ENCODE data around the gene SHROOM3. TPM values are rescaled to one million over a fixed set of nuclear protein-coding genes. Genes with fewer than 3 reads are reported as not detected.
A peak's percentile ranks its signal among the peaks of the same experiment; 100 is the strongest.

SHROOM3 gene
- total and polyA plus RNA-seq, 2 donors (not counting 3 experiments of a cell fraction or from before 2014, with no cell fraction given): 2.7 to 6.7 TPM

DNA sequence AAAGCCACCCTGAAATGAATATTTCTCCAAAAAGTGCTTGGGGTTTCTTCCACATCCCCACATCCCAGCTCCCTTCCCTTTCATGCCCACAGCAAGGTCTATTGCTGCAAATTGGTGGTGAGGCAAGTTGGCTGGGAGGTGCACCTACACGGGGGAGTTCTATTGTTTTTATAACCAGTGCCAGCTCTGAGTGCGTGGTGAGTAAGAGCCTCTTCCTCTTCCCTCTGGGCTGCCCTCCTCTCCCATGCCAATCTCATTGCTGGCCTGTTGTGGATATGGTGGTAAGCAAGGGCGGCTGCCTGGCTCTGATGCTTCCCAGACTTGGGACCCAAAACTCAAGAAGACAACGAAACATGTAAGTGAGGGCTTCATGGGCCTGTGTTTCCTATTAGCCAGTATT is 204.3 kb downstream of the SHROOM3 start:
- Histone ChIP-seq H3K9me3 (replicated peaks; ENCODE audit: control insufficient read depth, insufficient read depth, low read length) (no peaks in the 10 kb centered on the region), H3K9ac (replicated peaks; ENCODE audit: extremely low read depth, insufficient read depth, low read length) (peak overlapping the region; percentile 49), H4K20me1 (replicated peaks; ENCODE audit: control insufficient read depth, extremely low read depth, insufficient read depth, low read length) (no peaks in the 10 kb centered on the region), H3K4me3 (replicated peaks in 1 of 3; ENCODE audit: insufficient read depth in 1 of 3, low read depth in 1 of 3, low read length in 3 of 3) (peak overlapping the region in 2 of 3 experiments; percentile 64 to 74), H3K79me2 (ENCODE audit: control insufficient read depth, insufficient read depth, low read length) (peaks cover 27% of the 10 kb centered on the region), H3K4me1 (ENCODE audit: control insufficient read depth, extremely low read depth, insufficient read depth, low read length) (peaks cover 46% of the 10 kb centered on the region), H2AFZ (ENCODE audit: low read depth, low read length) (peak overlapping the region; percentile 85), H3K4me2 (ENCODE audit: insufficient read depth, low read length) (peak overlapping the region; percentile 62), H3K9me1 (replicated peaks; ENCODE audit: control insufficient read depth, extremely low read depth, insufficient read depth, low read length) (no peaks in the 10 kb centered on the region), H3K27ac (ENCODE audit: insufficient read depth, low read depth, low read length) (peak overlapping the region; percentile 67), H3K27me3 (ENCODE audit: control insufficient read depth in 2 of 2, insufficient read depth in 2 of 2, low read length in 2 of 2) (no peaks in the 10 kb centered on the region), H3K36me3 (ENCODE audit: control insufficient read depth in 2 of 2, extremely low read depth in 1 of 2, insufficient read depth in 2 of 2, low read length in 2 of 2) (no peaks in the 10 kb centered on the region)
- no TSS peak for BruUV-seq (replicated peaks)
- intact Hi-C loops (cut with micrococcal nuclease): loop anchor here (2.0 to 5.0 kb wide), 2 partner anchors 66 to 92 kb away; no protein-coding TSS in a partner anchor
- TF ChIP-seq FOS (IDR thresholded peaks at IDR 0.05; ENCODE audit: borderline replicate concordance, insufficient read depth, low read length) (peak; percentile 73), POLR2AphosphoS5 (IDR thresholded peaks at IDR 0.05; ENCODE audit: insufficient read depth, low read depth, low read length) (peak; percentile 35), POLR2A (IDR thresholded peaks at IDR 0.05; ENCODE audit: low read depth, low read length) (no peak)
- POLR2A ChIA-PET: no interaction called here
- DNase-seq (ENCODE audit: low read depth, low spot score) (peak; percentile 56), FAIRE-seq (peak; percentile 78)
- dilution Hi-C loops (cut with MboI; ENCODE audit: extremely low pct_ligation_motif_present, low sequenced_read_pairs): no loop called here
- CTCF ChIA-PET: interaction anchor here (1.0 to 1.4 kb wide), 5 partner anchors 9 to 38 kb away, joined by 3 to 8 read pairs (median 3); no protein-coding TSS in a partner anchor

DNA sequence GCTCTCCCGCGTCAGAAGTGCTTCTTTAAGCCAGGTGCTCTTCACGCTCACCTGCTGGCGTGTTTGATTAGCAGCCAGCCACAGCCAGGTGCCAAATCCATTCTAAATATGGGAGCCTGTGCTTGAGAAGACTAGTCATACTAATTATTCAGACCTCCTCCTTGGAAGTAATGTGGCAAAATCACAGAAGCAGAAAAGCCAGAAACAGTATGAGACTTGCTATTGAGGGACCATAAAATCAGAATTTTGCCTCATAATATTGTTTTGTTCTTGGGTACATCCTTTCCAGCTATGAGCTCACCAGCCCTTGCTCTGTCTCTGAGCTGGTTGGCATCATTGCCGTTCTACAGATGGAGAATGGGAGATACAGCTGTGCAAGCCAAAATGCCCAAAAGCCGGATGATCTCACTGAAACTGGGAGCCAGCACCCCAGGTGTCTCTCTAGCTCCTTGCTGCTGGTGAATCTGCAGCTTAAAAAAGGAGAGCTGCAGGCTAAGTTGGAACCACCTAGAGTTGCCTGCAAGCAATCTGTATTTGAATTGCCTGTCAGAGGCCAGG is 205.4 kb downstream of the SHROOM3 start:
- Histone ChIP-seq H2AFZ (ENCODE audit: low read depth, low read length) (no peak overlapping the region), H3K4me1 (ENCODE audit: control insufficient read depth, extremely low read depth, insufficient read depth, low read length) (peaks cover 38% of the 10 kb centered on the region), H3K9me1 (replicated peaks; ENCODE audit: control insufficient read depth, extremely low read depth, insufficient read depth, low read length) (no peaks in the 10 kb centered on the region), H3K79me2 (ENCODE audit: control insufficient read depth, insufficient read depth, low read length) (peaks cover 27% of the 10 kb centered on the region), H3K4me3 (replicated peaks in 1 of 3; ENCODE audit: insufficient read depth in 1 of 3, low read depth in 1 of 3, low read length in 3 of 3) (peak overlapping the region in 1 of 3 experiments; percentile 74), H3K27me3 (ENCODE audit: control insufficient read depth in 2 of 2, insufficient read depth in 2 of 2, low read length in 2 of 2) (no peaks in the 10 kb centered on the region), H3K27ac (ENCODE audit: insufficient read depth, low read depth, low read length) (no peak overlapping the region), H3K9ac (replicated peaks; ENCODE audit: extremely low read depth, insufficient read depth, low read length) (no peak overlapping the region), H3K4me2 (ENCODE audit: insufficient read depth, low read length) (peak overlapping the region; percentile 62), H4K20me1 (replicated peaks; ENCODE audit: control insufficient read depth, extremely low read depth, insufficient read depth, low read length) (no peaks in the 10 kb centered on the region), H3K36me3 (ENCODE audit: control insufficient read depth in 2 of 2, extremely low read depth in 1 of 2, insufficient read depth in 2 of 2, low read length in 2 of 2) (no peaks in the 10 kb centered on the region), H3K9me3 (replicated peaks; ENCODE audit: control insufficient read depth, insufficient read depth, low read length) (no peaks in the 10 kb centered on the region)
- TF ChIP-seq POLR2A (IDR thresholded peaks at IDR 0.05; ENCODE audit: low read depth, low read length) (no peak), GATA2 (IDR thresholded peaks at IDR 0.05; ENCODE audit: insufficient read depth, insufficient read length, low read depth, low read length) (no peak), EZH2 (IDR thresholded peaks at IDR 0.05; ENCODE audit: borderline replicate concordance, low read depth, low read length, severe bottlenecking) (no peak), POLR2AphosphoS5 (IDR thresholded peaks at IDR 0.05; ENCODE audit: insufficient read depth, low read depth, low read length) (no peak), JUN (IDR thresholded peaks at IDR 0.05; ENCODE audit: borderline replicate concordance, insufficient read depth, insufficient read length, low read depth) (no peak), FOS (IDR thresholded peaks at IDR 0.05; ENCODE audit: borderline replicate concordance, insufficient read depth, low read length) (no peak), MYC (IDR thresholded peaks at IDR 0.05; ENCODE audit: low read depth, low read length) (no peak)
- TF ChIP-seq, protein P1, sequence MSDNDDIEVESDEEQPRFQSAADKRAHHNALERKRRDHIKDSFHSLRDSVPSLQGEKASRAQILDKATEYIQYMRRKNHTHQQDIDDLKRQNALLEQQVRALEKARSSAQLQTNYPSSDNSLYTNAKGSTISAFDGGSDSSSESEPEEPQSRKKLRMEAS (IDR thresholded peaks at IDR 0.05; ENCODE audit: insufficient read depth, insufficient read length): no peak
- TF ChIP-seq, protein P2, sequence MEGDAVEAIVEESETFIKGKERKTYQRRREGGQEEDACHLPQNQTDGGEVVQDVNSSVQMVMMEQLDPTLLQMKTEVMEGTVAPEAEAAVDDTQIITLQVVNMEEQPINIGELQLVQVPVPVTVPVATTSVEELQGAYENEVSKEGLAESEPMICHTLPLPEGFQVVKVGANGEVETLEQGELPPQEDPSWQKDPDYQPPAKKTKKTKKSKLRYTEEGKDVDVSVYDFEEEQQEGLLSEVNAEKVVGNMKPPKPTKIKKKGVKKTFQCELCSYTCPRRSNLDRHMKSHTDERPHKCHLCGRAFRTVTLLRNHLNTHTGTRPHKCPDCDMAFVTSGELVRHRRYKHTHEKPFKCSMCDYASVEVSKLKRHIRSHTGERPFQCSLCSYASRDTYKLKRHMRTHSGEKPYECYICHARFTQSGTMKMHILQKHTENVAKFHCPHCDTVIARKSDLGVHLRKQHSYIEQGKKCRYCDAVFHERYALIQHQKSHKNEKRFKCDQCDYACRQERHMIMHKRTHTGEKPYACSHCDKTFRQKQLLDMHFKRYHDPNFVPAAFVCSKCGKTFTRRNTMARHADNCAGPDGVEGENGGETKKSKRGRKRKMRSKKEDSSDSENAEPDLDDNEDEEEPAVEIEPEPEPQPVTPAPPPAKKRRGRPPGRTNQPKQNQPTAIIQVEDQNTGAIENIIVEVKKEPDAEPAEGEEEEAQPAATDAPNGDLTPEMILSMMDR (IDR thresholded peaks at IDR 0.05; ENCODE audit: extremely low read depth in 1 of 2, insufficient read depth in 1 of 2, low read depth in 1 of 2, low read length in 2 of 2): no peak
- intact Hi-C loops (cut with micrococcal nuclease) (no loop called here), dilution Hi-C loops (cut with MboI; ENCODE audit: extremely low pct_ligation_motif_present, low sequenced_read_pairs) (no loop called here)
- CTCF ChIA-PET: interaction anchor here (0.7 to 2.0 kb wide), 4 partner anchors 11 to 16 kb away, joined by 3 to 6 read pairs (median 4); no protein-coding TSS in a partner anchor
- POLR2A ChIA-PET: no interaction called here
- FAIRE-seq: no peak
- no TSS peak for BruUV-seq (replicated peaks)
- DNase-seq (ENCODE audit: low read depth, low spot score): no peak

All from endothelial cell of umbilical vein (primary cell).